HG03196 (cell line): ENCODE results near the gene TMEM201.
"Not testable (repeated sequence)": the region's sequence is repeated elsewhere in the genome, so short reads cannot be mapped to it uniquely, and the experiment has no call there.

Experiments
- ATAC-seq: cut with Tn5 transposase; IDR thresholded peaks from one replicate; pipeline ENCODE4 v1.9.1; 2021; ENCODE audit not compliant: unreplicated experiment

TMEM201 gene

GRCh38 chr1:9618909-9619679 lies 30.4 kb downstream of the TMEM201 start:
- no peak for ATAC-seq

DNA sequence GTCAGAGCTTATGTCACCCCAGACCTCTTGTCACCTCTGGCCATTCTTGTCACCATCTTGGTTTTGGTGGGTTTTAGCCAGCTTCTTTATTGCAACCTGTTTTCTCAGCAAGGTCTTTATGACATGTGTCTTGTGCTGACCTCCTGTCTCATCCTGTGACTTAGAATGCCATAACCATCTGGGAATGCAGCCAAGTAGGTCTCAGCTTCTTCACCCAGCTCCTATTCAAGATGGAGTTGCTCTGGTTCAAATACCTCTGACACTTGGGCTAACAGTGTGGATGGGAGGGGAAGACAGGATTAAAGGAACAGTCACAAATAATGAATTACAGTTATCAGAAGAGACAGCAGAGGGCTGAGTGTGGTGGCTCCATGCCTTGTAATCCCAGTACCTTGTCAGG lies 32.3 kb downstream of the TMEM201 start:
- ATAC-seq = no peak

DNA sequence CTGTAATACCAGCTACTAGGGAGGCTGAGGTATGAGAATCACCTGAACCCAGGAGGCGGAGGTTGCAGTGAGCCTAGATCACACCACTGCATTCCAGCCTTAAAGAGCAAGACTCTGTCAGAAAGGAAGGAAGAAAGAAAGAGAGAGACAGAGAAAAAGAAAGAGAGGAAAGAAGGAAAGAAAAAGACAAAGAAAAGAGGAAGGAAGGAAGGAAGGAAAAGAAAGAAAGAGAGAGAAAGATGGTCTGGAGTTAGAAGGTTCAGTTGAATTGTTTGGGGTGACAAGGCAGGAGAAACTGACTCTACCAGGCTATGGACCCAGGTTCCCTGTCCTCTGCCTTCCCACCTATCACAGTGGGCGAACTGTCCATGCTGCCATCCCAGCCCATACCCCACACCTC lies 35.4 kb downstream of the TMEM201 start:
- ATAC-seq = no peak

DNA sequence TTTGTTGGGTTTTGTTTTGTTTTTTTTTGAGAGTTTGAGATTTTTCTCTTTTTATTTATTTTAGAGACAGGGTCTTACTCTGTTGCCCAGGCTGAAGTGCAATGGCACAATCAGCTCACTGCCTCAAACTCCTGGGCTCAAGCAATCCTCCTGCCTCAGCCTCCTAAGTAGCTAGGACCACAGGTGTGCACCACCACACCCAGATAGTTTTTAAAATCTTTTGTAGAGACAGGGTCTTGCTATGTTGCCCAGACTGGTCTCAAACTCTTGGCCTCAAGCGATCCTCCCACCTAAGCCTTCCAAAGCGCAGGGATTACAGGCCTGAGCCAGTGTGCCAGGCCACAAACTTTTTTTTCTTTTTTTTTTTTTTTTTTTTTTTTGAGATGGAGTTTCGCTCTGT lies 36.3 kb downstream of the TMEM201 start:
- not testable (repeated sequence) for ATAC-seq

DNA sequence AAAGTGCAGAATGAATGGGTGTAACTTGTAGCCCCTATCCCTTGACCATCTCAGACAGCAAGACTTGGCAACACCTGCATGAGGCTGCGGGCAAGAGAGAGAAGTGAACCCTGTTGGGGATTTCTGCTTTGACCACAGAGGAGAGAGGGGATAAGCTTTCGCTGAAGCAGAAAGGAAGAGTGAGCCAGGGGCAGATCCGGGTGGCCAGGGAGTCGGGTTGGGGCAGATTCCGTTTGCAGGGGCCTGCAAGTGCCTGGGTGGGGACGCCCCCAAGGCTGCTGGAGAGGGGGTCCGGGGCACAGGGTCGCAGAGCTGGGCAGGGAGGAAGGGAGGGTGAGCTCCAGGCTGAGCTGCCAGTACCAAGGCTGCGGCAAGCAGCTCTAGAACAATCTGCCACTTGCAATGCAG lies 37.5 kb downstream of the TMEM201 start:
- peak; percentile 50 for ATAC-seq

DNA sequence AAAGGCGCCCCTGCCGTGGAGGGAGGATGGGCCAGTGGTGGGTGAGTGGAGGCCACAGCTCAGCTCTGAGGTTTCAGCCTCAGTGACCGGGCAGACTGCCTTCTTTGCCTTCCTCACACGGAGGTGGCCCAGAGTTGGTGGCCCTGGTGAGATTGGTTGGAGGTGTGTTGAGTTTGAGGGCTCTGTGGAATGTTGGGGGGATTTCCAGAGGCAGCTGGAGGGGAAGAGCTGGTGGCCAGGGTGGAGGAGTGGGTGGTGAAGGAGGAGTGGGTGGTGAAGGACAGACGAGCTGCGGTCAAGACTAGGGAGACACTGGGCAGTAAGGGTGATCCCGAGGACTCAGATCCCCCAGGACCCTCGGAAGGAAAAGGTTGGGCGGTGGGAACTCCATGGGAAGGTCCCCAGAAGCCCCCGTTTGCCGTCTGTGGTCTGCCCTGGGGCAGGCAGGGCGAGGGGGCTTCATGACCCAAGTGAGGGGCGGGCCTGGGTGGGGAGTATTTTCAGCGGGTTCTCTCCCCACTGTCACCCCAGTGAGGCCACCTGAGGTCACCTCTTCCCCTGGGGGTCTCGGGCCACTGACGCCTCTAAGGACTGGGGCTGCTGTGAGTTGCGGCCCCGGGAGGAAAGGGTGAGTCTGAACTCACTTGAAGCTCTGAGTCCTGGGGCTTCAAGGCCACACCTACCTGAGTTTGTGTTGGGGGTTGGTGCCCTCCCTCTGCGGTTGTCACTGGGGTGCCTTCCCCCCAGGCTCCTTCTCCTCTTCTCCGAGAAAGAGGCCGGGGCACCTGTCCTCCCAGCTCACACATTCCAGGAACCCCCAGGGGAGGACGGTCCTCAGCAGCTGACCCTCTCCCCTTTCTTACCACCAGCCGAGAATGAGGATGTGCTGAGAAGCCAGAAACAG lies 40.1 kb downstream of the TMEM201 start:
- no peak for ATAC-seq

GRCh38 chr1:9629445-9630201 lies 40.9 kb downstream of the TMEM201 start:
- no peak for ATAC-seq

GRCh38 chr1:9630331-9631111 lies 41.8 kb downstream of the TMEM201 start:
- ATAC-seq = no peak

DNA sequence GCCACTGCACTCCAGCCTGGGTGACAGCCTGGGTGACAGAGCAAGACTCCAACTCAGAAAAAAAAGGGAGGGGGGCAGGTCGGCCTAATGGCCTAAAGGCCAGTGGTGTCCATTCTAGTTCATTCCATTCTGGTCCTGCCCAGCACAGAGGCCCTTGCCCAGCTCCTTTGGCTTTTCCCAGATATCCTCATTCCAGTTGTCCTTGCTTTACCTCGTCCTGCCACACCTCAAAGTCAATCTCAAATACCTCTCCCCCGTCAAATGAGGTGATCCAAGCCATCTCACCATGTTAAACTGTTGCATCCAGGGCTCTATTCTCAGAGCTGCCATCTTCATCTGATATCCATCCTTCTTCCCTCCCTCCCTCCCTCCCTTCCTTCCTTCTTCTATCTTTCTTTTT lies 42.9 kb downstream of the TMEM201 start:
- no peak for ATAC-seq

- no peak for ATAC-seq
Observed at GRCh38 chr1:9633493-9633892, 44.8 kb downstream of the TMEM201 start.

- ATAC-seq = no peak
Observed at GRCh38 chr1:9634582-9634981, 45.9 kb downstream of the TMEM201 start.

DNA sequence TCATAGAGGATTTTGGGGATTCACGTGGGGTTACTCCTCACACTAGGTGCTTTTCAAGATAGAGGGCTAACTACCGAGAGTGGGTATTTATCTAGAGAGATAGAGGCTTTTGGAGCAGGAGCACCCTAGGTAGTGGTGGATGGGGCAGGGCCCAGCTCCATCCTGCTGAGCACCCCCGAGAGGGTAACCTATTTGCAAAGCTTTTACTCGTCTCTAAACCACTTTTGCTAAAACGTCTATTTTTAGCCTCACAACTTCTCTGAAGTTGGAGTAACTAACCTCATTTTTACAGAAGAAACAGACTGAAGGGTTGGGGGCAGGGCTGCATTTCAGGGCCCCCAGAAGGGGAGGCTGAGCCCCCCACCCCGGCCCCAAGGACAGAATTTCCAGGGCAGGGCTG lies 50.5 kb downstream of the TMEM201 start:
- ATAC-seq = no peak

DNA sequence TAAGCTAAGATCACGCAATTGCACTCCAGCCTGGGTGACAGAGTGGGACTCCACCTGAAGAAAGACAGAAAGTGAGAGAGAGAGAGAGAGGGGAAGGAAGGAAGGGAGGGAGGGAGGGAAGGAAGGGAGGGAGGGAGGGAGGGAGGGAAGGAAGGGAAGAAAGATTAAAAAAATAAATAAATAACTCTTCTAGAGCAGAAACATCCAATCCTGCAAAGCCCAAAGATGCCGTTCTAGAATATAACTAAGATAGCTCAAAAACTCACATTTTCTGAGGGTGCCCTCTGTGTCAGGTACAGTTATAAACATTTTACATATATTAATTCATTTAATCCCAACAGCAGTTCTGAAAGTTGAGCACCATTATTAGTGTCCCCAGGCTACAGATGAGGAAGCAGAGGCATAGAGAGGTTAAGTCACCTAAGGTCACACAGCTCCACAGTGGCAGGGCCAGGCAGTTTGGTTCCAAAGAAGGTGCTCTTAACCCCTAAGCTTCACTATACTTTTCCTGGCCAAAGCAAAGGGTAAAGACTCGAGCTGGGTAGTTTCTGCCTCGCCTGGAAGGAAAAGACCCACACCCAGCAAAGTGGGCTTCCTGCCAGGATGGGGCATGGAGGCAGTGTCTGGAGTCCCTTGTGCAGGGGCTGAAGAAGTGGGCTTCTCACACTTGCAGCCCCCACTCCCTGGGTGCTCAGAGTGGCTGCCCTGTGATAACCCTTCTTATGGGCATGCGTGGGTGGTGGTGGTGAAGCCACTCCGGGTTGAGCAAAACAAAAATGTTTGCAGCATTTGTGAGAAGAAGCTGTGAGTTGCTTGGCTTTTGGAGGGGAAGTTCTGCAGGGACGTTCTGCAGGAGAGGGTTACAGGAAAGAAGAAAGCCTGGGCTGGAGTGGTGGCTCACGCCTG lies 54.9 kb downstream of the TMEM201 start:
- ATAC-seq = no peak

GRCh38 chr1:9646037-9646436 lies 57.3 kb downstream of the TMEM201 start:
- ATAC-seq = no peak

GRCh38 chr1:9648171-9648570 lies 59.5 kb downstream of the TMEM201 start:
- ATAC-seq = no peak

- ATAC-seq = no peak
Observed at GRCh38 chr1:9649769-9650168, 61.1 kb downstream of the TMEM201 start.

DNA sequence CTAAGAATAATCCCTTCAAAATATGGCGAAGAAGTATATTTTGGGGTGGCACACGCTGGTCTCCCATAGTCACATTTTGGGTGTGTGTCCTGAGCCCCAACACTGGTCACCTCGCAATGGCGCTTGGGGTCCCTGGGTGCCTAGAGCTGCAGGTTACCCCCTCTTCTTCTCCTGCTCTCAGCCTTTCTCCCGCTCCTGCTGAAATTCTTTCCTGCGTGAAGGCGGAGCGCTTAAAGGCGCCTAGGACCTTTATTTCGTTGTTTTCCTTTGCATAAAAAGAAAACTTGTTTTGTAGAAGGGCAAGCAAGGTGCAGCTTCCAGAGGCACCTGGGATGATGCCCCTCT lies 62.5 kb downstream of the TMEM201 start:
- ATAC-seq = no peak

- ATAC-seq = peak; percentile 29
Observed at GRCh38 chr1:9651565-9652378, 63.1 kb downstream of the TMEM201 start, which contains the start of gene PIK3CD. TSS of gene PIK3CD (plus strand) at chr1:9651731. CDS start at chr1:9710456, 58,725 bp downstream.
